B cell (primary cell): ENCODE data around the gene HTT. TPM values are rescaled to one million over a fixed set of nuclear protein-coding genes. Genes with fewer than 3 reads are reported as not detected.

ENCODE experiments used
- ATAC-seq: fragments of 200-7000 bp; cut with Tn5 transposase; one replicate; pipeline ENCODE4 v1.10.0; 2021; ENCODE audit warnings: low read depth, mild to moderate bottlenecking, moderate number of reproducible peaks, moderate library complexity
- CTCF ChIA-PET: fragments of 350-600 bp; sonication (Branson Sonifier 250); formaldehyde crosslinking; loops from one replicate; lab custom pipeline; 2021; ENCODE audit warnings: antibody characterized with exemption, inconsistent platforms; lab: Charles Lee
- POLR2A ChIA-PET: fragments of 350-600 bp; sonication (Branson Sonifier 250); formaldehyde crosslinking; loops from one replicate; lab custom pipeline; 2021; ENCODE audit warnings: antibody characterized with exemption; lab: Charles Lee
- DNase-seq: peaks from one replicate; pipeline ENCODE4 v3.0.0; 2013
- H2AFZ ChIP-seq: 2 replicates; pipeline ENCODE4 v1.6.1; 2012; ENCODE audit warnings: mild to moderate bottlenecking, low read depth, low read length; ENCODE audit not compliant: insufficient read depth, poor library complexity, severe bottlenecking
- H3K27ac ChIP-seq, 2 donors: 1 replicate in 1 of 2; 2 replicates in 1 of 2; pipeline ENCODE4 v1.5.1; 2012 to 2013; ENCODE audit warnings: low read length in 2 of 2, mild to moderate bottlenecking in 2 of 2, moderate library complexity in 1 of 2
- H3K27me3 ChIP-seq, 4 experiments: fragments of 200-600 bp in 1 of 4; sonication (generic) in 1 of 4; replicated peaks in 1 of 4; 1 replicate in 2 of 4; 2 replicates in 2 of 4; pipeline versions ENCODE4 v1.6.1 to v1.7.0; 2013 to 2016; ENCODE audit warnings: low read length in 3 of 4, mild to moderate bottlenecking in 2 of 4, mixed read lengths in 1 of 4, moderate library complexity in 1 of 4; ENCODE audit not compliant: insufficient read depth in 4 of 4, control insufficient read depth in 3 of 4; ENCODE audit errors: control extremely low read depth in 1 of 4
- H3K36me3 ChIP-seq, 2 experiments: replicated peaks in 1 of 2; 1 replicate in 1 of 2; 2 replicates in 1 of 2; pipeline versions ENCODE4 v1.6.1 to v1.7.1; 2013; ENCODE audit warnings: low read length in 1 of 2; ENCODE audit not compliant: insufficient read depth in 2 of 2, control insufficient read depth in 1 of 2; ENCODE audit errors: control extremely low read depth in 1 of 2, extremely low read depth in 1 of 2
- H3K4me1 ChIP-seq, 2 donors: fragments of 200-600 bp in 1 of 2; sonication (generic) in 1 of 2; 1 replicate in 1 of 2; 2 replicates in 1 of 2; pipeline versions ENCODE4 v1.5.1 to v1.6.1; 2013 to 2017; ENCODE audit warnings: low read length in 2 of 2; ENCODE audit not compliant: control insufficient read depth in 2 of 2, insufficient read depth in 2 of 2
- H3K4me2 ChIP-seq: replicated peaks from 2 replicates; pipeline ENCODE3; 2012; ENCODE audit warnings: mild to moderate bottlenecking, low read depth, low read length; ENCODE audit not compliant: poor library complexity, severe bottlenecking
- H3K4me3 ChIP-seq, 5 experiments: fragments of 200-600 bp in 1 of 5; sonication (generic) in 1 of 5; 1 replicate in 3 of 5; 2 replicates in 2 of 5; pipeline versions ENCODE4 v1.5.1 to v1.7.0; 2011 to 2016; ENCODE audit warnings: low read length in 4 of 5, mild to moderate bottlenecking in 4 of 5, low read depth in 2 of 5, control low read depth in 1 of 5, moderate library complexity in 1 of 5; ENCODE audit not compliant: insufficient read depth in 1 of 5; ENCODE audit errors: control extremely low read depth in 1 of 5, extremely low read depth in 1 of 5
- H3K79me2 ChIP-seq: fragments of 200-600 bp; sonication (generic); one replicate; pipeline ENCODE4 v1.6.0; 2016; ENCODE audit warnings: low read length; ENCODE audit not compliant: control insufficient read depth, insufficient read depth
- H3K9ac ChIP-seq: fragments of 200-600 bp; sonication (generic); 2 replicates; pipeline ENCODE4 v1.6.1; 2017; ENCODE audit warnings: mild to moderate bottlenecking, low read length, moderate library complexity
- H3K9me3 ChIP-seq, 3 donors: one replicate each; pipeline versions ENCODE4 v1.6.1 to v1.7.1; 2013; ENCODE audit warnings: low read length in 2 of 3; ENCODE audit not compliant: control insufficient read depth in 2 of 3, insufficient read depth in 1 of 3; ENCODE audit errors: control extremely low read depth in 1 of 3
- H4K20me1 ChIP-seq: 2 replicates; pipeline ENCODE4 v1.6.0; 2012; ENCODE audit warnings: mild to moderate bottlenecking, low read length; ENCODE audit not compliant: insufficient read depth, control insufficient read depth, poor library complexity, severe bottlenecking
- H3K27ac Mint-ChIP-seq: one replicate; pipeline ENCODE4 v1.8.0; 2021; ENCODE audit warnings: mixed read lengths
- H3K27me3 Mint-ChIP-seq: one replicate; pipeline ENCODE4 v1.8.0; 2021; ENCODE audit warnings: mixed read lengths
- H3K4me1 Mint-ChIP-seq: one replicate; pipeline ENCODE4 v1.8.0; 2021; ENCODE audit warnings: mixed read lengths
- H3K4me3 Mint-ChIP-seq: one replicate; pipeline ENCODE4 v1.8.0; 2021; ENCODE audit warnings: mixed read lengths
- H3K9me3 Mint-ChIP-seq: one replicate; pipeline ENCODE4 v1.8.0; 2022; ENCODE audit warnings: mixed read lengths; ENCODE audit not compliant: insufficient read depth
- CTCF ChIP-seq: fragments of 200-600 bp; IDR thresholded peaks from one replicate; pipeline ENCODE4 v1.8.0; 2022; ENCODE audit warnings: antibody characterized with exemption, mild to moderate bottlenecking
- EZH2 ChIP-seq: IDR thresholded peaks from 2 replicates; pipeline ENCODE4 v1.6.1; 2012; ENCODE audit warnings: borderline replicate concordance, low read depth, mild to moderate bottlenecking, moderate library complexity, low read length; ENCODE audit not compliant: insufficient read depth, poor library complexity, severe bottlenecking
- WGBS: methylation state at CpG from one replicate; pipeline ENCODE4 v1.1.5; 2013; ENCODE audit warnings: missing lambda C conversion rate; ENCODE audit not compliant: insufficient coverage; 5-methylcytosine and 5-hydroxymethylcytosine counted together
- intact Hi-C: fragments of 100-400 bp; cut with micrococcal nuclease; formaldehyde crosslinking; loops from one replicate; pipeline ENCODE4 v1.10.0; 2022
- polyA plus RNA-seq: library from polyadenylated mRNA; depleted of rRNA; stranded (reverse); fragments of >200 nt; gene quantifications from 2 replicates; pipeline ENCODE4 v1.2.3, GENCODE V29; 2012
- total RNA-seq, 2 donors: library from RNA; stranded (reverse); fragments of 120-200 nt in 1 of 2; gene quantifications; 1 replicate in 1 of 2; 2 replicates in 1 of 2; pipeline versions ENCODE4 v1.2.3 to v1.2.4, GENCODE V29; 2013 to 2022

HTT gene
- total and polyA plus RNA-seq, 2 donors (not counting 1 experiment from before 2014, with no cell fraction given): 52.8 to 195 TPM

DNA sequence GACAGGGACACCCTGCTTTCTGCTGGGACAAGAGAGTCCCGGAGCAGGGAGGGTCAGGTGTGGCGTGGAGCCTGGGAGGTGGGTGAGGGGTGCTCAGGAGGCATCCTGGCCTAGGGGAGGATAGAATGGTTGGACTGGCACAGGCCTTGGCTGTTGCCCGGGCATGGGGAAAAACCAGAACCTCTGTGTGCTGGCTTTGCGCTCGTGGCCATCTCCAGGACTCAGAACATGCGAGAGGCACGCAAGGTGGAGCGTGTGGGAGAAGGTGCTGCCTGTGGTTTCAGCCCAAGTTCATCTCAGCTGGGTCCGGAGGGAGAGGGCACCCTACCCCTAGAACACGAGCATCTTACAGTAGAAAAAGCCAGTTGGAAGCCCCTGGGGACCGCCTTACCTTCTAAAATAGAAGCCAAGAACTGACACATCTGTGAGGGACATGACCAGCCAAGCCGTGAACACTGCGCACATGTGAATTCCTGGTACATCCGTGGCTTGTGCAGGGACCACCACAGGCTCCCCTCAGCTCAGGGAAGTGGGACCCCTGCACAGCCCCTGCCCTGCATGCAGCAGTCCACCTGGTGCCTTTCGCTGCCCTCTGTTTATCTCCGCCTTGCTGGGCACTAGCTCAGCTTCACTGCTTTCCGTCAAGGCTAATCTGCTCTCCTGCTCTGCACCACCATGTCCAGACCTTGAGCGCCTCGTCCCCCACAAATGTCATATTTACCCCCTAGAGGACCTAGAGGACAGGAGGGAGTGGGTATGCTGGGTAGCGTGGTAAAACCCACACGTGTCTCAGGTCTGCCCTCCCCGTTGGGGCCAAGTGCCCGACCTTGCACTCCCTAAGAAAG, 187.9 kb downstream of the HTT start:
- no peaks in the 10 kb centered on the region for H4K20me1 ChIP-seq
- POLR2A ChIA-PET: no interaction called here
- Mint-ChIP-seq H3K27me3 (no peaks in the 10 kb centered on the region), H3K27ac (no peak overlapping the region), H3K9me3 (no peaks in the 10 kb centered on the region), H3K4me1 (peaks cover 12% of the 10 kb centered on the region), H3K4me3 (no peak overlapping the region)
- H3K4me1 ChIP-seq: peaks cover 6 to 12% of the 10 kb centered on the region in 2 donors
- WGBS: 83% methylated on average over 21 of the region's 23 CpGs
- DNase-seq: no peak
- no peaks in the 10 kb centered on the region for H3K27me3 ChIP-seq
- no peak for TF ChIP-seq CTCF
- TF ChIP-seq EZH2: no peak
- H2AFZ ChIP-seq: no peak overlapping the region
- CTCF ChIA-PET: no interaction called here
- no peak overlapping the region for H3K27ac ChIP-seq
- no peaks in the 10 kb centered on the region for H3K9me3 ChIP-seq
- no peak overlapping the region for H3K4me3 ChIP-seq
- no peaks in the 10 kb centered on the region for H3K36me3 ChIP-seq
- no peak overlapping the region for H3K9ac ChIP-seq
- intact Hi-C loops: no loop called here
- no peak for ATAC-seq
- H3K79me2 ChIP-seq: no peaks in the 10 kb centered on the region
- H3K4me2 ChIP-seq: no peak overlapping the region
